ENCODE data around the gene LTO1. TPM values are rescaled to one million over a fixed set of nuclear protein-coding genes. Genes with fewer than 3 reads are reported as not detected.
"Not testable (repeated sequence)": the region's sequence is repeated elsewhere in the genome, so short reads cannot be mapped to it uniquely, and the experiment has no call there.

Gene LTO1
- total RNA-seq, 1 experiment from 2014 or later: 22.3 TPM

GRCh38 chr11:69636512-69637197 is 38.5 kb downstream of the LTO1 start:
- H3K9me3 ChIP-seq (replicated peaks): no peaks in the 10 kb centered on the region
- H3K4me3 ChIP-seq: no peak overlapping the region
- DNase-seq: no peak
- H3K27ac ChIP-seq: no peak overlapping the region
- H3K27me3 ChIP-seq: no peaks in the 10 kb centered on the region
- no peaks in the 10 kb centered on the region; the same call in 1 of the 2 replicates for H3K4me1 ChIP-seq
- H3K36me3 ChIP-seq: no peaks in the 10 kb centered on the region

DNA sequence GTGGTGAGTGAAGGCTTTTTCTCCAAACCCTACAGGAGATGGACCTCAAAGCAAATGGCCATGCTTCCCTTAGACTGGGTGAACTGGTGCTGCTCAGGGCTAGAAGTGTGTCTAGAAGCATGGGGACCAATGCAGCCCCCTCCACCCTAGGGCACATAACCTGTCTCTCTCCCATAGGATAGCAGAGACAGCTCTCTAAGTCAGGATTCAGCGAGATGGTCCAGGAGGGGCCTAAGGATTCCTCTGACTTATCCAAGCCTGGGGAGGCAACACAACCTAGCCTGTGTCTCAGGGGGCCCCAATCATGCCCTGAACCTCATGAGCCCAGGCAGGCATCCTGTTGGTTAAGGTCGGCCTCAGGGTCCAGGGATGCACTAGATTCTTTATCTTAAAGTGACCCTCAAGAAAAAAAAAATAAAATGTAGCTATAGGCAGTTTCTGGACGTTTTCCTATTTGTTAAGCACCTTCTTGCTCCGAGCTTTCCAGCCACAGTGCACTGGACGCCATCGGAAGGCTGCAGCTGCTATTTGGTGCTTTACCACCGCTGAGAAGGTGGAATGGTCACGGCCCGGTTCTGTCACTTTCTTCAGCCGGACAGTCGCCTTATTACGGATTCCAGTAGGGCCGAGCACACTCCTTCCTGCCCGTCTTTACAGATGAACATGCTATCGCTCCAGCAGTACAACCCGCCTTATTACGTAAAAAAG is 39.2 kb downstream of the LTO1 start:
- no peak for DNase-seq
- H3K36me3 ChIP-seq: no peaks in the 10 kb centered on the region
- H3K9me3 ChIP-seq (replicated peaks): no peaks in the 10 kb centered on the region
- no peak overlapping the region for H3K27ac ChIP-seq
- no peaks in the 10 kb centered on the region for H3K27me3 ChIP-seq
- H3K4me1 ChIP-seq: no peaks in the 10 kb centered on the region; the same call in 1 of the 2 replicates
- no peak overlapping the region for H3K4me3 ChIP-seq

- Histone ChIP-seq H3K9me3 (replicated peaks) (no peaks in the 10 kb centered on the region), H3K36me3 (no peaks in the 10 kb centered on the region), H3K4me3 (no peak overlapping the region), H3K27me3 (no peaks in the 10 kb centered on the region), H3K4me1 (no peaks in the 10 kb centered on the region; the same call in 1 of the 2 replicates), H3K27ac (no peak overlapping the region)
- DNase-seq: no peak
Observed at GRCh38 chr11:69635195-69635594, 40.0 kb downstream of the LTO1 start.

DNA sequence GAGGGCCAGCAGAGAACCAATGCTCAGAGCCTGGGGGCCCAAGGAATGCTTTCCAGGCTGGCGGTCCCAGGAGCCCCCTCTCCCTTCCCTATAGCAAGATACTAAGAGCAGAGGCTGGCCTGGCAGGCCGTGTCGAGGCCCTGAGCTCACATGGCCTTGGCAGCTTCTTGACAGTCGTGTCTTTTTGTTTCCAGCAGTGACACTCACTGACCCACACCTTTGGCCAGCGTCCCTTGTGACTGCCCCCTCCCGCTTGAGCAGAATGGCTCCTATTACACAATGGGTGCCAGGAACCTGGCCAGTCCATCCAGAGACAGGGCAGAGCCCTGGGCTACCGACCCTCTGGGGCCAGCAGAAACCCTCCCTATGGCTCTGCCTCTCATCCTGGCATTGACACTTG is 40.6 kb downstream of the LTO1 start:
- Histone ChIP-seq H3K9me3 (replicated peaks) (0 out of 2 replicates have a peak, but pooled peaks cover 2% of the 10 kb centered on the region), H3K4me3 (no peak overlapping the region), H3K4me1 (no peaks in the 10 kb centered on the region; the same call in 1 of the 2 replicates), H3K27me3 (no peaks in the 10 kb centered on the region), H3K36me3 (no peaks in the 10 kb centered on the region), H3K27ac (no peak overlapping the region)
- no peak for DNase-seq

- DNase-seq: no peak
- no peaks in the 10 kb centered on the region; the same call in 1 of the 2 replicates for H3K4me1 ChIP-seq
- H3K27me3 ChIP-seq: no peaks in the 10 kb centered on the region
- H3K27ac ChIP-seq: no peak overlapping the region
- no peak overlapping the region for H3K4me3 ChIP-seq
- 0 out of 2 replicates have a peak, but pooled peaks cover 2% of the 10 kb centered on the region for H3K9me3 ChIP-seq (replicated peaks)
- no peaks in the 10 kb centered on the region for H3K36me3 ChIP-seq
Observed at GRCh38 chr11:69634069-69634468, 41.1 kb downstream of the LTO1 start.

- Histone ChIP-seq H3K27me3 (no peaks in the 10 kb centered on the region), H3K4me1 (no peaks in the 10 kb centered on the region), H3K36me3 (no peaks in the 10 kb centered on the region), H3K9me3 (replicated peaks) (0 out of 2 replicates have a peak, but pooled peaks cover 2% of the 10 kb centered on the region), H3K27ac (no peak overlapping the region), H3K4me3 (no peak overlapping the region)
- no peak for DNase-seq
Observed at GRCh38 chr11:69632900-69633299, 42.3 kb downstream of the LTO1 start.

DNA sequence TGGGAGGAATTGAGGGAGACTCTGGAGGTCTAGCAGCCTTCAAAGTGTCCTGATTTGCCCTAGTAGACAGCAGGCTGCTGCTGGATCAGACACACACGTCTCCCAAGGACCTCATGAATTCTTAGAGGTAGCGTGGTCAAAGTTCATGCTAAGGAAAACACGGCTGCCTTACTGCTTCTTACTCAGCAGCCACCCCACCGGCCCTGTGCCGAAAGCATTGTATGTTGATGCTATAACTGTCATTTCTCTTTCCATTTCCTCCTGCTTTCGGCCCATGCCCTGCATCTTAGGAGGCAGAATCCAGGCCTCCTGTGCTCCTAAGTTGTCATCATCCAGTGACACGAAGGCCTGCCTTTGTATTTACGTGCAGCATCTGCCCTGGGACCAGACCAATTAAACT is 44.7 kb downstream of the LTO1 start:
- Histone ChIP-seq H3K4me1 (no peaks in the 10 kb centered on the region), H3K27me3 (no peaks in the 10 kb centered on the region), H3K27ac (no peak overlapping the region), H3K9me3 (replicated peaks) (0 out of 2 replicates have a peak, but pooled peaks cover 2% of the 10 kb centered on the region), H3K4me3 (no peak overlapping the region), H3K36me3 (no peaks in the 10 kb centered on the region)
- DNase-seq: no peak

DNA sequence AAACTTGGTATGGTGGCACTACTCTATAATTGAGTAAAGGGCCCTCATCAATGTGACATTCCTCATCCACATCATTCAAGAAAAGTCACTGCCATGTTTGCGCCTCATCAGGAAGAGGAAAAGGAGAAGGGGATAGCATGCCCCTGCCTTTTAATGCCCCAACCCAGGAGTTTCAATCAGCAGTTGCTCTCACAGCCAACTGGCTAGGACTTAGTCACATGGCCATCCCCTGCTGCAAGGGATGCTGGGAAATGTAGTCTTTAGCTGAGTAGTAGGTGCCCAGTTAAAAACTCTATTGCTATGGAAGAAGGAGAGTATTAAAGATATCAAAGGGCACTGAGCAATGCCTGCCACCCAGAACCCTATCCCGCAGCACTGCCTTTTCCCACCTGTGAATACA is 45.1 kb downstream of the LTO1 start:
- H3K36me3 ChIP-seq: no peaks in the 10 kb centered on the region

DNA sequence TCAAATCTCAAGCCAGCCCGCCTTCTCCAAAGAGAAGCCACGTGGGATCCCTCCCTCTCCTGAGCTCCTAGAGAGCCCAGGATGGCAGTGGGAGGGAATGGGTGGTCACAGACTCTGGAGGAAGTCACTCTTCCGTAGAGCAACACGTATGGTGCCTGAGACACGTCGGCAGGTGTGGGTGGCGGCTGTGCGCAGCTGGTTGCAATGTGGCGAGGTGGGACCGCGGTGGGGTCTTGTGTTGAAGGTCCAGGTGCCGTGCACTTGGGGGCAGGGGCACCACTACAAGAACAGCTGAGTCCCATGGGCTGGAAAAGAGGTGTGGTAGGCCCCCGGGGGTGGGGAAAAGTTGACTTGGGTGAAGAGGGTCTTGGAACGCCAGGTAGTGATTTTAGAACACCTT is 47.6 kb downstream of the LTO1 start:
- Histone ChIP-seq H3K27me3 (no peaks in the 10 kb centered on the region), H3K4me3 (no peak overlapping the region), H3K27ac (no peak overlapping the region), H3K4me1 (no peaks in the 10 kb centered on the region), H3K9me3 (replicated peaks) (0 out of 2 replicates have a peak, but pooled peaks cover 2% of the 10 kb centered on the region), H3K36me3 (no peaks in the 10 kb centered on the region)
- no peak for DNase-seq

More for the DNA sequence above, 45.1 kb downstream of the LTO1 start:
- H3K27ac ChIP-seq: no peak overlapping the region
- no peaks in the 10 kb centered on the region for H3K27me3 ChIP-seq
- DNase-seq: no peak
- no peak overlapping the region for H3K4me3 ChIP-seq
- 0 out of 2 replicates have a peak, but pooled peaks cover 2% of the 10 kb centered on the region for H3K9me3 ChIP-seq (replicated peaks)
- H3K4me1 ChIP-seq: no peaks in the 10 kb centered on the region

GRCh38 chr11:69625476-69625875 is 49.7 kb downstream of the LTO1 start:
- no peak overlapping the region for H3K27ac ChIP-seq
- H3K4me3 ChIP-seq: no peak overlapping the region
- no peaks in the 10 kb centered on the region for H3K4me1 ChIP-seq
- DNase-seq: no peak
- 0 out of 2 replicates have a peak, but pooled peaks cover 2% of the 10 kb centered on the region for H3K9me3 ChIP-seq (replicated peaks)
- H3K27me3 ChIP-seq: no peaks in the 10 kb centered on the region
- no peaks in the 10 kb centered on the region for H3K36me3 ChIP-seq

DNA sequence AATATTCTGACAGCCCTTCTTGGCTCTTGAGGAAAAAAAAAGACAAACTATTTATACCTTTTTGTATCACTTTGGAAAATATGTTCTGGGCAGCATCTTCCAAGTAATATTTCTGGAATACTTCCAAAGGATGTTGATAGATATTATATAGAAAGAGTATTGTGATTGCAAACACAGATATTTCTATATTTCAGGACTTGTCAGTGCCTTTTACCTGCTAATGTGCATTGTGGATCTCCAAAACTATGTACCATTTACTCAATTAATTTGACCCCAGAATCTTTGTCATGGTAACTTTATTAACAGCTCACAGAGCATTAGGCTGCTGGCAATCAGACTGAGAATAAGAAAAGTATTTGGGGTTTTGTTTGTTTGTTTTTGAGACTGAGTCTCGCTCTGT is 50.9 kb downstream of the LTO1 start:
- Histone ChIP-seq H3K27me3 (no peaks in the 10 kb centered on the region), H3K36me3 (no peaks in the 10 kb centered on the region), H3K27ac (no peak overlapping the region), H3K4me3 (no peak overlapping the region), H3K4me1 (no peaks in the 10 kb centered on the region), H3K9me3 (replicated peaks) (no peaks in the 10 kb centered on the region)
- DNase-seq: no peak

- not testable (repeated sequence) for H3K4me1 ChIP-seq, H3K4me3 ChIP-seq, DNase-seq
Observed at GRCh38 chr11:69622097-69622681, 53.0 kb downstream of the LTO1 start.

GRCh38 chr11:69620683-69621290 is 54.4 kb downstream of the LTO1 start:
- H3K4me3 ChIP-seq: no peak overlapping the region
- no peaks in the 10 kb centered on the region for H3K36me3 ChIP-seq
- no peaks in the 10 kb centered on the region for H3K27me3 ChIP-seq
- no peak for DNase-seq
- H3K9me3 ChIP-seq (replicated peaks): no peaks in the 10 kb centered on the region
- no peak overlapping the region for H3K27ac ChIP-seq
- no peaks in the 10 kb centered on the region for H3K4me1 ChIP-seq

More at GRCh38 chr11:69622097-69622681, 53.0 kb downstream of the LTO1 start:
- not testable (repeated sequence) for H3K36me3 ChIP-seq; H3K27me3 ChIP-seq; H3K27ac ChIP-seq; H3K9me3 ChIP-seq (replicated peaks)

- no peaks in the 10 kb centered on the region for H3K4me1 ChIP-seq
- DNase-seq: no peak
- no peaks in the 10 kb centered on the region for H3K36me3 ChIP-seq
- H3K27ac ChIP-seq: no peak overlapping the region
- no peak overlapping the region for H3K4me3 ChIP-seq
- no peaks in the 10 kb centered on the region for H3K27me3 ChIP-seq
- H3K9me3 ChIP-seq (replicated peaks): no peaks in the 10 kb centered on the region
Observed at GRCh38 chr11:69618237-69618636, 56.9 kb downstream of the LTO1 start.

DNA sequence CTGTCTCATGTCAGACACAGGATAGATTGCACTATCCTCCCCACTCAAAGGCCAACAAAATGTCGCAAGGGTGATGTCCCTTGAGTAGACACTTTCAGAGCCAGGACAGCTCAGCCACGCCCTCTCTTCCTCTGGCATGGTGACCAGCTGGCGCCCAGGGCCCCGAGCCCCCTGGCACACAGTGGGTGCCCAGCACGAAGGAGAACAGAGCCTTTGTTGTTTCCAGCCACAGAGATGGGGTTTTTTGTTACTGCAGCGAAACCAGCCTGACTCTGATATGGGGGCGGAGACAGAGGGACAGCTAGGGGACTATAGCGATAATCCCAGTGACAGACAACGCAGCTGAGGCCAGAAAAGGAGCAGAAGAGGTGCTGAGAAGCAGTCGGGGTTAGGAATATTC is 57.5 kb downstream of the LTO1 start:
- no peak for DNase-seq
- Histone ChIP-seq H3K9me3 (replicated peaks) (no peaks in the 10 kb centered on the region), H3K27me3 (no peaks in the 10 kb centered on the region), H3K4me1 (no peaks in the 10 kb centered on the region), H3K4me3 (no peak overlapping the region), H3K27ac (no peak overlapping the region), H3K36me3 (no peaks in the 10 kb centered on the region)

Measured in SJCRH30 (cell line).